ENCODE measurements around the gene EMILIN3.

The EMILIN3 gene

DNA sequence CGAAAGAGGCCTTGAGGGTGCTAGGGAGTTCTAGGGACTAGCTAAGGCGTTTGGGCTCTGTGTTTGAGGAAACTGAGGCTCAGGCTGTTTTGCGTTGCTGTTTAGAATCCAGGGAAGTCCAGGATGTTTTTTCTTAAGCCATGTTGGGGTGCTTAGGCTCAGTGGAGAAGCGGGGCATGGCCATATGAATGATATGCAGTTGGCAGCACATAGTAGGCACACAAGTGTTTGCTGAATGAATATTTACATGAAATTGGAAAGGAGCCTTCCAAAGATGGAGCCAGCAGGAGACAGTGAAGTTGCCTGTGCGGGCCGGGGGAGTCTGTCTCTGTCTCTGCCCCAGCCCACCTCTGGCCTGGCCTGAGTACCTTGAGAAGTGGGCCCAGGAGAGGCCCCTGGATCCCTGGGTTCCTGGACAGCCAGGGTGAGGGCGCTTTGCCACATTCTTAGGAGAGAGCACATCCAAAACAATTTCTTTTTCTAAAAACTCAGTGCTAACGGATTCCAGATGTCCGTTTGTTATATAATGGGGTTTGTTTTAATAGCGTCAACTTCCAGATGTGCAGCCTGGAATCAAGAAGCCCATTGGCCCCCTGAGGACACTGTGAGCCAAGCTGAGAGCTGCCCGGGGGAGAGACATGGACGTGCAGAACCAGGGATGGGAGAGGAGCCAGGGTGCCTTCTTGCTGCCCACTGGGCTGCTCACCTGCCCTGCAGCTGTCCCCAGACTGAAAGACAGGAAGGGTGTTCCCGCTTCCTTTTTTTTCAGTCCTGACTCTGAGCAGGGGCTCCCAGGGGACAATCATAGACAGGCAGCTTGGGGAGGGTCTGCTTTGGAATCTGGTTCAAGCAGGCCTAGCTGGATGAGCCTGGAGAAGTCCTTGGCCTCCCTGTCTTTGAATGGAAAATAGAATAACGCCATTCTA is 20.1 kb upstream of the EMILIN3 start:
- Histone ChIP-seq H3K4me2 (ENCODE audit: low read length) (no peak overlapping the region), H3K27me3 (ENCODE audit: control insufficient read depth, insufficient read depth, low read length) (no peaks in the 10 kb centered on the region), H3K9ac (ENCODE audit: low read depth, low read length) (no peak overlapping the region), H3K36me3 (ENCODE audit: insufficient read depth, low read length) (no peaks in the 10 kb centered on the region), H3K4me3 (ENCODE audit: low read length) (no peak overlapping the region), H3K4me1 (ENCODE audit: control insufficient read depth, insufficient read depth, low read length) (no peaks in the 10 kb centered on the region), H3K9me3 (replicated peaks; ENCODE audit: low read length) (no peaks in the 10 kb centered on the region)

DNA sequence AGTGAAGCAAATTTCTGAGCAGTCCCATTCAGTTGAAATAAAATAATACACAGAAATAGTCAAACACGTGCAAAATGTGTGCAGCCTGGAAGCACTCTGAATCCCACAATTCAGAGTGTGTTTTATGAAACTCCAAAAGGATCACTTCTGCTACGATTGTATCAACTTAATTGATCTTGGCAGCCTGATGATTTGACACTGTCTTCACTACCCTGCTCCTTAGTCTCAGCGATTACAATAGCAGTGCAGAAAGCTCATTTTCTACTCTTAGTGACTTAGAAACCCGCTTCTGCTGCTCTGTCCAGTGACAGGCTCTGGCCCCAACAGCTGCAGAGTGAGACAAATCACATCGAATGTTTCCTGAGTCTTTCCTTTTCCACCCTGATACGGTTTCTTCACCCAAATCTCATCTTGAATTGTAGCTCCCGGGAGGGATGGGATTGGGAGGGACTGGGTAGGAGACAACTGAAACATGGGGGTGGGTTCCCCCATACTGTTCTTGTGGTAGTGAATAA is 16.2 kb upstream of the EMILIN3 start:
- H3K9ac ChIP-seq (ENCODE audit: low read depth, low read length) = no peak overlapping the region
- no peak overlapping the region for H3K4me2 ChIP-seq (ENCODE audit: low read length)
- H3K9me3 ChIP-seq (replicated peaks; ENCODE audit: low read length) = no peaks in the 10 kb centered on the region
- H3K36me3 ChIP-seq (ENCODE audit: insufficient read depth, low read length) = no peaks in the 10 kb centered on the region
- peaks cover 9% of the 10 kb centered on the region for H3K27me3 ChIP-seq (ENCODE audit: control insufficient read depth, insufficient read depth, low read length)
- H3K4me3 ChIP-seq (ENCODE audit: low read length) = no peak overlapping the region
- no peaks in the 10 kb centered on the region for H3K4me1 ChIP-seq (ENCODE audit: control insufficient read depth, insufficient read depth, low read length)

DNA sequence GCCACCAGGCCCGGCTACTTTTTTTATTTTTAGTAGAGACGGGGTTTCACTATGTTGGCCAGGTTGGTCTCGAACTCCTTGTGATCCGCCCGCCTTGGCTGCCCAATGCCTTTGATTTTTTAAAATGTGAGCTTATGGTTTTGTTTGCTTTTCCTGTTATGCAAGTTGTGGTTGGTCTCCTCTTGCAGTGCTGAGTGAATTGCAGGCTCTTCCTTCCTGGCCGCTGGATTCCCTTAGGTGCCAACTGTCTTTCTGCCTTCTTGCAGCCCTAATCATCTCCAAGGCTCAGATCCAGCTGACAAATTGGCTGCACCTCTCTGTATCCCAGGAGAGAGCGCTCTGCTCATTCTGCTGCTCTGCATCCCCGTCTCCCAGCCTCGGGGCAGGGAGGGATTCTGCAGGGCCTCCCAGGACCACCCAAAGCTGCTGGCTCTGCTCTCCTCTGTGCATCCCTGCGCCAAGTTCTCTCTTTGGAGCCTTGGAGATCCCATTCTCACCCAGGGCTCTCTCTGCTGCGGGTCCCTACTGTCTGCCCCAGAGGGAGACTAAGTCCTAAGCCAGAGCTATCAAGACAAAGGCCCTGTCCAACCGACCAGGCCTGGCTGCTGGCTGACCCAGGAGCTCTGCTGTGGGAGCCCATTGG is 14.1 kb upstream of the EMILIN3 start:
- H3K36me3 ChIP-seq (ENCODE audit: insufficient read depth, low read length) = no peaks in the 10 kb centered on the region
- no peaks in the 10 kb centered on the region for H3K9me3 ChIP-seq (replicated peaks; ENCODE audit: low read length)
- H3K4me3 ChIP-seq (ENCODE audit: low read length) = no peak overlapping the region
- no peaks in the 10 kb centered on the region for H3K4me1 ChIP-seq (ENCODE audit: control insufficient read depth, insufficient read depth, low read length)
- H3K9ac ChIP-seq (ENCODE audit: low read depth, low read length) = no peak overlapping the region
- H3K4me2 ChIP-seq (ENCODE audit: low read length) = no peak overlapping the region
- H3K27me3 ChIP-seq (ENCODE audit: control insufficient read depth, insufficient read depth, low read length) = peaks cover 22% of the 10 kb centered on the region

DNA sequence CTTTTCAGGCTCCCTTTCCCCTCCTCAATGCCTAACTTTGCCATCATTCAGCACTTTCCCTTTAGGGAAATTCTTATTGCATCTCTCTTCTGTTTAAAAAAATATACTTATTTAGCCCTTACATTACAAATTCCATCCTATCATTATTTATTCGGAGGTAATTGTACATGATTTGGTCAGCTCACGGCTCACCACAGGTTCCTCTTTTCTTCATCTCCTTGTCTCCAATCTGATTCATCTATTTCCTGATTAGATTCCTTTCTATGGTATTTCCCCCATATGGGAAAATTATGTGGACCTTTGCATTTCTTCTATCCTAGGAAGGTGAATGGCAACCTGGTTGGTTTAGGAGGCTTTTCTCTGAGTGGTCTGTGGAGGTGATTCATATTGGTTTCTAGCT is 12.9 kb upstream of the EMILIN3 start:
- Histone ChIP-seq H3K9me3 (replicated peaks; ENCODE audit: low read length) (no peaks in the 10 kb centered on the region), H3K36me3 (ENCODE audit: insufficient read depth, low read length) (no peaks in the 10 kb centered on the region), H3K27me3 (ENCODE audit: control insufficient read depth, insufficient read depth, low read length) (peaks cover 24% of the 10 kb centered on the region), H3K4me2 (ENCODE audit: low read length) (no peak overlapping the region), H3K9ac (ENCODE audit: low read depth, low read length) (no peak overlapping the region), H3K4me1 (ENCODE audit: control insufficient read depth, insufficient read depth, low read length) (no peaks in the 10 kb centered on the region), H3K4me3 (ENCODE audit: low read length) (no peak overlapping the region)

DNA sequence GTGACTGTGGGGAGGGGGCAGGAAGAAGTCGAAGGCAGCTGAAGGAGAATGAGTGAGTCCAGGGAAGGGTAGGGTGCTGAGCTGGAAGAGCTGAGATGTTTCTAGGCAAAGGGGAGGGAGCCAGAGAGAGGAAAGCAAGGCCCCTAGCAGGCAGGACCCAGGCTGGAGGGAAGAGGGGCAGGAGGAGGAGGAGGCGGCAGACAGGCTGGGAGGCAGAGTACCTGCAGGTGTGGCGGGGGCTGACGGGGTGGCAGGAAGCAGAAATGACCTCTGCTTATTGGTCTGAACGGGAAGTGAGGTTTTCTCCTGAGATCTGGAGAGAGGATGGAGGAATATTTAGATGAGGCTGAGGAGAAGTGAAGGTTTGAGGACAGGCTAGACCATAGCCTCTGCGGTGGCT is 10.7 kb upstream of the EMILIN3 start:
- no peaks in the 10 kb centered on the region for H3K9me3 ChIP-seq (replicated peaks; ENCODE audit: low read length)
- no peaks in the 10 kb centered on the region for H3K36me3 ChIP-seq (ENCODE audit: insufficient read depth, low read length)
- H3K4me3 ChIP-seq (ENCODE audit: low read length) = no peak overlapping the region
- H3K4me2 ChIP-seq (ENCODE audit: low read length) = no peak overlapping the region
- peaks cover 40% of the 10 kb centered on the region for H3K27me3 ChIP-seq (ENCODE audit: control insufficient read depth, insufficient read depth, low read length)
- H3K9ac ChIP-seq (ENCODE audit: low read depth, low read length) = no peak overlapping the region
- no peaks in the 10 kb centered on the region for H3K4me1 ChIP-seq (ENCODE audit: control insufficient read depth, insufficient read depth, low read length)

DNA sequence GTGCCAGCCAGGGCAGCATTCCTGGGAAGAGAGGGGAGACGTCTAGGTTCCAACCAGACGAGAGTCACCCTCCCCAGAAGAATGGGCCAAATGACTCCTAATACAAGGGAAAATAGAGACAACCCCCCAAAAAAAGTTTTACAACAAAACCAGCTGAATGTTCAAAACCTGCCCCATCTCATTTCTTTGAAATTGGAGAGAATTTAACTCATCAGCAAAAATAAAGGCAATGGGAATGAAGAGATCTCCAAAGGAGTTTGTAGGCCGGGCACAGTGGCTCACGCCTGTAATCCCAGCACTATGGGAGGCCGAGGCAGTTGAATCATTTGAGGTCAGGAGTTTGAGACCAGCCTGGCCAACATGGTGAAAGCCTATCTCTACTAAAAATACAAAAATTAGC is 9.7 kb upstream of the EMILIN3 start:
- peaks cover 40% of the 10 kb centered on the region for H3K27me3 ChIP-seq (ENCODE audit: control insufficient read depth, insufficient read depth, low read length)
- H3K4me3 ChIP-seq (ENCODE audit: low read length) = no peak overlapping the region
- H3K4me1 ChIP-seq (ENCODE audit: control insufficient read depth, insufficient read depth, low read length) = no peaks in the 10 kb centered on the region
- no peak overlapping the region for H3K9ac ChIP-seq (ENCODE audit: low read depth, low read length)
- no peak overlapping the region for H3K4me2 ChIP-seq (ENCODE audit: low read length)
- no peaks in the 10 kb centered on the region for H3K36me3 ChIP-seq (ENCODE audit: insufficient read depth, low read length)
- H3K9me3 ChIP-seq (replicated peaks; ENCODE audit: low read length) = peaks cover 2% of the 10 kb centered on the region

DNA sequence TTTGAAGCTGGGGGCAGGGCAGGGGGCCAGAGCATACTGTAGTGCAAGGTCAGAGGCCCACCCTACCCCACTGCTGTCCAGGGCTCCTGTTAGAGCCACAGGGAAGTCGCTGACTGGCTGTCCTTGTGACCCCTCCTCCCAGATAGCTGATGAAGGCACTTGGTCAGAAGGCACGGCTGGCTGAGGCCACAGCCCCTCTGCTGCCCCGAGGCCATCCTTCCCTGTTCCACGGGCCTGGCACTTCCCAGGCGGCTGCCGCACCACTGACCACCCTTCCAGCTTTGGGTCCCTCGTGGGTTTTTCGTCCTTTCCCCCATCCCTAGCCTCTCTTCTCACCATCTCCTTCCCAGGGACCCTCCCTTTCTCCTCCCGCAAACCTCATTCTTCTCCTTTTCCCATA is 9.2 kb upstream of the EMILIN3 start:
- no peak overlapping the region for H3K4me3 ChIP-seq (ENCODE audit: low read length)
- no peaks in the 10 kb centered on the region for H3K4me1 ChIP-seq (ENCODE audit: control insufficient read depth, insufficient read depth, low read length)
- no peaks in the 10 kb centered on the region for H3K36me3 ChIP-seq (ENCODE audit: insufficient read depth, low read length)
- H3K9ac ChIP-seq (ENCODE audit: low read depth, low read length) = no peak overlapping the region
- H3K9me3 ChIP-seq (replicated peaks; ENCODE audit: low read length) = peaks cover 4% of the 10 kb centered on the region
- H3K4me2 ChIP-seq (ENCODE audit: low read length) = no peak overlapping the region
- H3K27me3 ChIP-seq (ENCODE audit: control insufficient read depth, insufficient read depth, low read length) = peaks cover 40% of the 10 kb centered on the region

DNA sequence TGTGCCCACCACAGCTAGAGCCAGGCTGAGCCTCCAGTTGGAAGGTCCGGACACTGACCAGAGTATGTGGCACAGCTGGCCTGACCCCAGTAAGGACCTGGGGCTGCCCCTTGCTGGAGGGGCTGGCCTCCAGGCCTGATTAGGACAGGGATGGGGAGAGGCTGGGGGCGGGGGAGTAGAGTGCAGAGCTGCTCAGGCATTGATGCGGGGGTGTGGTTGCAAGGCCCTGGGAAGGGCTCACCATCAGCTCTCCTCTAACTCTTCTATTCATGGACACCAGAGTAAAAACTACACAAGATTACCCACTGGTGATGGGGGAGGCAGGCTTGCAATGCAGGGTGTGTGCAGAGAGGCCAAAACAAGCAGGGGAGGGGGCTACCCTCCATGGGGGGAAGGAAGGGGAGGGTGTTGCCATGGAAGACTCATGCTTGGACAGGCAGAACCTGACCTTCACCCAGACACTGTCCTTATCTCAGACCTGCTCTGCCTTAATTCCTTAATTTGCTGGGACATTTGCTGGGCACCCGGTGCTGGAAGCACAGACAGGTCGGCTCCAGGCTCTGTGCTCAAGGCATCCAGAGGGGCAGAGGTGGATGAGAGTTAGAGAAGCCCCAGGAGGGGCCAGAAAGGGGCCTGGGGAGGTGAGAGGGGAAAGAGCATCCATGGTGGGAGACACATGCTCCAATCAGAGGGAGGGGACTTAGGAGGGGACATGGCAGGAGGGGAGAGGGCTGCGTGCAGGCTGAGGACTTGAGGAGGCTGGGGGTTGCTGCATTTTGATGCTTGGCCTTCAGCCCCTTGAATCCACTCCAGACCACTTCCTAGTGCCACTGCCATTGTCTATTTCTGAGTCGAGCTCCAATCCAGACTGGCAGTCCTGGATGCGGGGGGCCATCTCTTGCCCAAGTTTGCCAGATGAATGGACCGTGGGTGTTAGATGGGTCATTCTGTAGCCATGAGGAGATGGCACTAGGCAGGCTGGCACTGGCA is 7.6 kb upstream of the EMILIN3 start:
- H3K4me2 ChIP-seq (ENCODE audit: low read length) = no peak overlapping the region
- peaks cover 39% of the 10 kb centered on the region for H3K27me3 ChIP-seq (ENCODE audit: control insufficient read depth, insufficient read depth, low read length)
- peaks cover 4% of the 10 kb centered on the region for H3K9me3 ChIP-seq (replicated peaks; ENCODE audit: low read length)
- no peak overlapping the region for H3K9ac ChIP-seq (ENCODE audit: low read depth, low read length)
- no peaks in the 10 kb centered on the region for H3K4me1 ChIP-seq (ENCODE audit: control insufficient read depth, insufficient read depth, low read length)
- H3K36me3 ChIP-seq (ENCODE audit: insufficient read depth, low read length) = no peaks in the 10 kb centered on the region
- no peak overlapping the region for H3K4me3 ChIP-seq (ENCODE audit: low read length)

DNA sequence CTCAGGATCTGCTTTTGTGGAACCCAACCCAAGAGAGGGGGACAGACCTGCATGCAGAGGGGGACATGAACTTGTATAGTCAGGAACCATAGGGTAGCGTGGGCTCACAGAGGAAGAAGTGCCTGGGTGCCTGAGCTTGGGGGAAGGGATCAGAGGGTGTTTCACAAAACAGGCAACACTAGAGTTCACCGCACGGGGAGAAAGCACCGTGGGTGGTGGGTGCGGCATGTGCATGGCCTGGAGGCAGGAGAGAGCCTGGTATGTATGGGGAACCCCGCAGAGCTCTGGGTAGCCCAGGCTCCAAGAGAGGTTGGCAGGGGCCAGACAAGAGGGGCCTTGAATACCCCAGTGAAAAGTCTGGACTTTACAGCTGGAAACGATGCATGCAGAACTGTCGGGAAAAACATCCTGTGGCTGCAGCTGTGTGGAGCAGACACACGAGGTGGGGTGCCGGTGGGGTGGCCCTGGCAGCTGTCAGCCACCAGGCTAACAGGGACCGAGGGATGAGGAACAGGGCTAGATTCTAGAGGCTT is 6.7 kb upstream of the EMILIN3 start:
- peaks cover 40% of the 10 kb centered on the region for H3K27me3 ChIP-seq (ENCODE audit: control insufficient read depth, insufficient read depth, low read length)
- no peak overlapping the region for H3K4me3 ChIP-seq (ENCODE audit: low read length)
- H3K9me3 ChIP-seq (replicated peaks; ENCODE audit: low read length) = peaks cover 4% of the 10 kb centered on the region
- H3K36me3 ChIP-seq (ENCODE audit: insufficient read depth, low read length) = no peaks in the 10 kb centered on the region
- no peaks in the 10 kb centered on the region for H3K4me1 ChIP-seq (ENCODE audit: control insufficient read depth, insufficient read depth, low read length)
- H3K4me2 ChIP-seq (ENCODE audit: low read length) = no peak overlapping the region
- no peak overlapping the region for H3K9ac ChIP-seq (ENCODE audit: low read depth, low read length)

DNA sequence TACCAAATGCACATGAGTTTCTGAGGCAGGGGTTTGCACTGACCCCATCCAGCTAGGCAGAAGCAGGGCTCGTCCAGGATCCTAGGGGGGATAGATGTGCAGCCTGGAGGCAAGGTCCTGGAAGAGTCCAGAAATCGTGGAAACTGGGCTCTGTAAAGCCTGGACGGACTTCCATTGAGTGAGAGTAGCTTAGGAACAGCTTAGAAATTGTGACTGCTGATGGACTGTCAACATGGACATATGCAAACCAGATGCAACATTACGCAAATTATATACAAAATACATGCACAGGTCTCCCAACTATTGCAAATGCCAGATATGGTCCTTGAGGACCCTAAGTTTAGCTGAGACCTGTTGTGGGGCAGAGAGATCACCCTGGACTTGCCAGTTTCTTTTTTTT is 4.8 kb upstream of the EMILIN3 start:
- Histone ChIP-seq H3K27me3 (ENCODE audit: control insufficient read depth, insufficient read depth, low read length) (peaks cover 47% of the 10 kb centered on the region), H3K4me2 (ENCODE audit: low read length) (no peak overlapping the region), H3K4me1 (ENCODE audit: control insufficient read depth, insufficient read depth, low read length) (no peaks in the 10 kb centered on the region), H3K9ac (ENCODE audit: low read depth, low read length) (no peak overlapping the region), H3K9me3 (replicated peaks; ENCODE audit: low read length) (peaks cover 4% of the 10 kb centered on the region), H3K4me3 (ENCODE audit: low read length) (no peak overlapping the region), H3K36me3 (ENCODE audit: insufficient read depth, low read length) (no peaks in the 10 kb centered on the region)

DNA sequence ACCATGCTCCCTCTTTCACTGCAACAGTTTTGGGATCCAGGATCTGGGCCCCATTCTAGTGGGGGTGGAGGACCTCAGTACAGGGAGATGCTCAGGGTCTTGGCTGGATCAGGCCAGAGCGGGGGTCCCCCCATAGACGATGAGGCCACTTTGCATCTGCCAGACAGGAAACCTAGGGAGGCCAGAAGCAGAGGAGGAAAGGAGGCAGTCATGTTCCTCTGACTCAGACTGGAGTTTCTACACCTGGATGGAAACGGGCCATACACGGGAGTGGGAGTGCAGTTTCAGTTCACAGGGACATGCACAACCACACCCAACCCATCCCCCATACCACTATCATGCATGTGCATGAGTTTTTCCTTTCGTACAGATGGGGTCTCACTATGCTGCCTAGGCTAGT is 3.6 kb upstream of the EMILIN3 start:
- Histone ChIP-seq H3K4me3 (ENCODE audit: low read length) (no peak overlapping the region), H3K27me3 (ENCODE audit: control insufficient read depth, insufficient read depth, low read length) (peaks cover 50% of the 10 kb centered on the region), H3K9me3 (replicated peaks; ENCODE audit: low read length) (peaks cover 4% of the 10 kb centered on the region), H3K4me1 (ENCODE audit: control insufficient read depth, insufficient read depth, low read length) (peaks cover 8% of the 10 kb centered on the region), H3K4me2 (ENCODE audit: low read length) (no peak overlapping the region), H3K9ac (ENCODE audit: low read depth, low read length) (no peak overlapping the region), H3K36me3 (ENCODE audit: insufficient read depth, low read length) (no peaks in the 10 kb centered on the region)

All from skeletal muscle satellite cell (primary cell).